Head of caudate nucleus (tissue), 42 donors: ENCODE measurements around the gene SAMD13.

Source experiments
- DNase-seq, 42 donors: peaks; one replicate each; pipeline versions ENCODE4 v3.0.0 to v3.0.0-alpha.2; 2020 to 2021; ENCODE audit warnings: mixed read lengths in 7 of 42
- intact Hi-C: fragments of 100-400 bp; cut with DNase I; formaldehyde crosslinking; loops from one replicate; pipeline ENCODE4 v1.15.0; 2022

The SAMD13 gene

GRCh38 chr1:84361796-84362195 is 60.3 kb downstream of the SAMD13 start:
- DNase-seq = no peak
- intact Hi-C loops = no loop called here

DNA sequence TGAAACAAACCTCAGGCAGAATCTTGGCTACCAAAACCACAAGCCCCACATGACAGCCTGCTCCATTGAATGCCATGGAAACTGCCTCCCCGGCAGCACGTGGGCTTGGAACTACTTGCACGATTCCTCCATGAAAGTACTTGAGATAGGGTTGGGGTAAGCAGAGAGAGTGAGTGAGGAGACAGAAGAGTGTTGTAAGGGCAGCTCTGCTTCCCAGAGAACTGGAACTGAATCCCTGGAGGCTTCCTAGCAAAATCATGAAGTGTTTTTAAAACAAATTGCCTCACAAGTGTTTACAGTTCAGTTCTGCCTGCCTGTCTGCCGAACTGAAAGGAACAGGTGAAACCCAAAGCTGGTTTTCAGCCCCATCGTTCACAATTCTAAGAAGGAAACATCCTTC is 61.5 kb downstream of the SAMD13 start:
- intact Hi-C loops = no loop called here
- peak in 22 of 42 donors; percentile 5 to 63 (median 38) for DNase-seq

DNA sequence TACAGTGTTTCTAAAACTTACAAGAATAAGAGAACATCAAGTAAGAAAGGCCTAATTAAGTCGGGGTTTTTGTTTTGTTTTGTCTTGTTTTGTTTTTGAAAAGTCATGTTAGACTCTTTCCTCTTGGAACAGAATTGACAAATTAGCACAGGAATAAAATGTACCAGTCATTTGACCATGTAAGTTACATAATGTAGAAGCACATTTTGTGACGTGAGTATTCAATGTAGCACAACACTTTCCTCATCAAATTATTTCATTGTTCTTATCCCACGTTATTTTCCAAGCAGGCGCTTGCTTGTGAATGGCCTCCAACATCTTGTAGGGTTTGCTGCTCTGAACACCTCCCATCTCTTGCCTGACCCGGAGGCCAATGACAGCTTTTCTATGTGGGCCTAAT is 62.1 kb downstream of the SAMD13 start:
- DNase-seq = no peak
- intact Hi-C loops = no loop called here

DNA sequence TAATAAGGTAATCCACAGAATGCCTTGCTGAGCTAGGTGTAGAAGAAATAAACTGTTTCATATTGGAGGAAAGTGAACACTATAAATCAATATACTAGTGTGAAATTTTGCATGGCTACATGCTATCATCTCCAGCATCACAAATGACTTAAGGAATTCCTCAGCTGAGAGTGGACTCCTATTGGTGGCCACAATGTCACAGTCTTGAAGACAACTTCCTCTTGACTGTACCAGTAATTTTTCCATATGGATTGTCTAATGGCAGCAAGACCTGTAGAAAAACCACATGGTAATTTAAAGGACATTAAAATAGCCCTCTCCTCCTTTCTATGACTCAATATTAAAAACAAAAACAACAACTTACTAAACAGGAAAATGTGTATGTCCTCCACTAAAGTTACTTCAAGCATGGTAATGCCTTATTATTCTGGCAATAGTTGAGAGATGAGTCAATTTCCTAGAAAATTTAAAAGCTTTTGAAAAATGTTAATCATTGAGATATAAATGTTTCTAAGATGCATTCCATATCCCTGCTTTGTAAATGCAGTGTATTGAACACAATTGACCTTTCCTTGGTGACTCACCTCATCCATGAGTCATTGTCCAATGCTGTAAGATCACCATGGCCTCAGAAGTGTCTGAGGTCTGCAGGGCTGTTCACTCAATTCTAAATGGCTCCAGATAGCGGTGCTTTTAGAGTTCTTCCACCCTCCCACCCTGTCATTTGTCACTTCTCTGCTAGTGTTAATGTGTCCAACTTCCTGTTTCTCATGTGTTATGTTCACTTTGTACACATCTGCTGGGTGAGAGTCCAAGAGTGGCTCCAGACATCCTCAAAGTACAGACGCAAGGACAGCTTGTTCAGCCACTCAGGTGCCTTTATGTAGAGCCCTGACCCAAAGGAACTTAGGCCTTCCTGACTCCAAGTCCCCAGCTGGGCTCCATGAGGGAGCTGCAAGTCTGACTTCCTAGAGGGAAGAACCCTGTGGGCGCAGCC is 64.0 kb downstream of the SAMD13 start:
- DNase-seq = no peak
- intact Hi-C loops = no loop called here

GRCh38 chr1:84366786-84367185 is 65.3 kb downstream of the SAMD13 start:
- intact Hi-C loops = no loop called here
- DNase-seq = no peak

- intact Hi-C loops = no loop called here
- no peak for DNase-seq
Measured at GRCh38 chr1:84367219-84367618, 65.7 kb downstream of the SAMD13 start.

DNA sequence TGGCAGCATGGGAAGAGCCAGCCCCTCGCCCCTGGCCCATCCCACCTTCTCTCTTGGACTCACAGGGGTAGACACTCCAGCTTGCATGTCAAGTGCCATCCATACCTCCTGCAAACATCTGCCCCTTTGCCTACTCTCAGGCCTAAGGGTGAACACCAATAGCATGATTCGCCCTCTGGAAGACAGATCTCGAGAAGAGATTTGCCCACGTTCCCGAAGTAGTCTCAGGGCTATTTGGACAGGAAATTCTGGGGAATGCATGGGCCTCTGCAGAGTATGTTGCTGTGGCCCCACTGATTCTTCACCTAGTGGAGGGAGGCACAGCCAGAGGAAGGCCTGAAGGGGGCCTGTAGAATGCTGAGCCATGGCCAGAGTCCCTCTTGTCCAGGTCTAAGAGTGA is 66.9 kb downstream of the SAMD13 start:
- no peak for DNase-seq
- intact Hi-C loops = no loop called here

DNA sequence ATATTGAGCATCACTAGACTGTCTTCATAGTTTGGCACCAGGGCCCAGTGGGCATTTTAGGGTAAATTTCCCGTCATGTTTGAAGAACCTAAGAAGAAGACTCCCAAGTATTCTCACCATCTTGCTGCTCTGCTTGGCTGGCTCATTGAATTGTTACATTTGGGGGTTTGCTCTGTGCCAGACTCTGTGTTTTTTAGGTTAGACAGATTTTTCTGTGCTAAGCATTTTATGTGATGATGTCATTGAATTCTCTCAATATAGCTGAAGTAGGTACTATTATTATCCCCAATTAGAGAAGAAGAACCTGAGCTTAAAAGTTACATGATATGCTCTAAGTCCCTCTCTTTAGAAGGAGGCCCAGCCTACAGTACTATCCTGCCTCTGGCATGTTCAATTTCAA is 68.8 kb downstream of the SAMD13 start:
- intact Hi-C loops = no loop called here

DNA sequence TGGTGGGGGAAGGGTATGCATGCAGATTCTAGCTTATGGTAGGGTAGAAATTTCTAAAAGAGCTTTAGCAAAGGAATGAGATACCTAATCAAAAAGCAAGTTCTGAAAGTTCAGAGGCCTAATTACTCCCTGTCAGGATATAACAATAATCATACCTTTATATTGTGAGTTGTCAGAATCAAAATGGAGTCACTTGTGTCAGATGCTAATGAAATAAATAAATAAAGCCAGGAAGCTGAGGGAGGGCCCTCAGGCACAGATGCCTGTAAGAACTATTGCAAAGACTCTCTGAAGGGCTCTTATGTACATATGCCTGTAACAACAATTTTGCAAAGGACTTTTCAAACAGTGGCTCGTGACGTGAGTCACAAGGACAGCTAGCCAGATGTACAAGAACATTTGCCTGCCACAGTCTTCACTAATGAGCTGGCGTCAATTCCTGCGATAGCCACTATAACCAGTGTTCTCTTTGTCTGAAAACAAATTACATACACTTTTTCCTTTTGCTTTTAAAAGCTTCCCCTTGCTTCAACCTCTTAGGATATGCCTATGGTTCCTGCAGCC is 69.4 kb downstream of the SAMD13 start:
- DNase-seq = no peak
- intact Hi-C loops = no loop called here

More for the DNA sequence above, 68.8 kb downstream of the SAMD13 start:
- DNase-seq = no peak

DNA sequence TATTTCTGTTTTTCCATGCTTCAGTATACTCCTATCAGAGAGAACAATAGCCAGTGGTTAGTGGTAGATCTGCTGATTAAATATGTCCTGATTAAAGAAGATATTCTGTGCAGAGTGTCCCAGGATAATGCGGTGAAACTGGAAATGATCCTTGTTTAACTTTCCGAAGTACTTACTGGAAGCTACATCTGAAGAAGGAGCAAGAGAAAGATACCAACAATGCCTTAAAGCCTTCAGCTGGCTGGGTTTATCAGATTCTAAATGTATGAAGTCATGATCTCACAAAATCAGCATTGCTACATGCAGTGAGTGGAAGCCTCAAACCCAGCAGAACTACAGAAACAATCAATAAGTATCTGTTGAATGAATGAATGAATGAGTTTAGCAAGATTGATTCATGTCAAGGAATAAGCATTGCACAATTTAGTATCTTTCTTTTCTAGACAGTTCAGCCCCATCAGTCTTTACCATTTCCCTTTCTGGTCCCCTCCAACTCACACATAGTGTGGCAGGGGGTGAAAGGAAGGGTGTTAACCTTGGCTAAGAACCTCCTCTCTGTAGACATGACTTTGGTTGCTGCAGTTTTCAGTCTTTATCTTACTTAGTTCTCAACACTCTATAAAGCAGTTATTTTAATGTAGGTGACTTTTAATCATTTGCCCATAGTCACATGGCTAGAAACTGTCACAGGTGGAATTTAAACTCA is 72.1 kb downstream of the SAMD13 start:
- DNase-seq = no peak
- intact Hi-C loops = no loop called here

DNA sequence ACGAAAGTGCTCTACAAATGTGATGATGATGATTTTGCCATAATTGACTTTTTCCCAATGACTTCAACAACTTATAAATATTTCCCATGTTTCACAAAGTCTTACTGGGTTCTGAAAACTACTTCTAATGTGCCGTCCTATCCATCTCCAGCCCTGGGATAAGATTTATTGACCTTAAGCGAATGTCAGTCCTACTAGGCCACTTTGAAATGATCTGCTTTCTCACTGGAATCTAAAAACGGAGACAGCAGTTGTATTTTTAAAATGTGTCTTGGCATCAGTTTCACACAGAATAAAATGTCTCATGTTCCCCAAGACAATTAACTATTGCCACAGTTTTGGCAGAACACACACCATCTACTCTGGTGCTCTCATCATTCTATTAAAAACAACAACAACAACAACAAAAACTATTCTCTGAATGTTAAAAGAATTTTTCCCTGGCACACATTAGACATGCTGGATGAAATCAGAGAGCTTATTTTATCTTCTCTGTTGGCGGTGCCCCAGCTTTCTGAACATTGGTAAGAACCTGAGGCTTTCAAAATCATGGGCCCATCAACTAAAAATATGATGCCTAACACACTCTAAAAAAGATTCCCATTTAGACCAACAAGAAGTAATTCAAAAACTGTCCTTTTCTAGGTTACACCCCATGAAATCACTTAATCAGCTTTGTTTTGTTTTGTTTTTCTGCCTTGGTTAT is 73.6 kb downstream of the SAMD13 start:
- intact Hi-C loops = no loop called here
- DNase-seq = peak in 10 of 42 donors; percentile 14 to 68 (median 38)

- DNase-seq = no peak
- intact Hi-C loops = no loop called here
Measured at GRCh38 chr1:84376000-84376910, 74.7 kb downstream of the SAMD13 start.

GRCh38 chr1:84377480-84378095 is 76.1 kb downstream of the SAMD13 start:
- intact Hi-C loops = no loop called here

GRCh38 chr1:84379138-84379916 is 77.8 kb downstream of the SAMD13 start:
- intact Hi-C loops = no loop called here
- no peak for DNase-seq

More at GRCh38 chr1:84377480-84378095, 76.1 kb downstream of the SAMD13 start:
- peak in 1 of 42 donors; percentile 29 for DNase-seq

- DNase-seq = no peak
- intact Hi-C loops = no loop called here
Measured at GRCh38 chr1:84379917-84380180, 78.3 kb downstream of the SAMD13 start.

DNA sequence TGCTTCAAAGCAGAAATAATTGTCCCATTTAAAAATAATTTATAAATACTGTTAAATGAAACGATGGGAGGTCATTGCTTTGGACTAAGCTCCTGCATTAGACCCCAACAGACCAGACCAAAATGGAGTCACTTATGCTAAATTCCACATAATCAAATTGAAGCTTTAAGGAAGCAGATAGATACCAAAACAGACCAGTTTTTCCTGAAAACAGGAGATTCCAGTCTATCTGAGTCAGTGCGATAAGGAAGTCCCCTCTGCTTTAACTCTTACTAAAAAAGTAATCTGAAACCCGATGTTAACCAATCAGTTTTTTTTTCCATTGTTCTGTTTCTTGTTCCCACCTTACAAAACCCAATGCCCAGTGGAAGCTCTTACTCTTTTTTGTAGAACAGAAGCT is 80.6 kb downstream of the SAMD13 start:
- intact Hi-C loops = no loop called here

DNA sequence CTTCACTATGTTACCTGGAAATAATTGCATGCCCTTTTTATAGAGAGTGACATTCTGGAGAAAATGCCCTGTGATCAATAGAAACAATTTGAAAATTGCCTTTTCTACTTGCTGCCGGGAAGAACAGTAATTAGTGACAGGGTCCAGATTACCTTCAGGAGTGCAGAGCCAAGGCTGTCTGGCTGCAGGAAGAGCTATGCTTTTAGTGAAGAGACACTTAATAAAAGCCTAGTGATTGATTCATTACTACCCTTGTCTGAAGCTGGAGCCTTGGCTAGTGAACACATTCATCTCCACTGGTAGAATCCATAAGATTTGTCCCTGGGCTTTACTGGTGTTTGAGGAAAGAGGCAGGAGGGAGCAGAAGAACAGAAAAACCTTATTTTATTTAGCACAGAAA is 83.8 kb downstream of the SAMD13 start:
- intact Hi-C loops = no loop called here
- DNase-seq = no peak

More for the DNA sequence above, 80.6 kb downstream of the SAMD13 start:
- no peak for DNase-seq
